ENCODE measurements around the gene PPM1N. TPM values are rescaled to one million over a fixed set of nuclear protein-coding genes. Genes with fewer than 3 reads are reported as not detected.
A peak's percentile ranks its signal among the peaks of the same experiment; 100 is the strongest.

Gene PPM1N
- total RNA-seq, 2 experiments from 2014 or later = 3.3 to 3.5 TPM

- H3K4me3 Mint-ChIP-seq = peak overlapping the region; percentile 96
- peak overlapping the region; percentile 98 for H3K27ac Mint-ChIP-seq
- Histone ChIP-seq H3K36me3 (ENCODE audit: insufficient read depth, low read length) (peaks cover 37% of the 10 kb centered on the region), H3K4me1 (ENCODE audit: insufficient read depth, low read length) (peaks cover 40% of the 10 kb centered on the region), H3K27ac (ENCODE audit: low read depth in 1 of 2, low read length in 2 of 2) (peak overlapping the region; percentile 96 to 99), H3K4me3 (ENCODE audit: low read length) (peak overlapping the region; percentile 94), H3K9me3 (ENCODE audit: control insufficient read depth in 1 of 2, insufficient read depth in 1 of 2, low read length in 2 of 2) (no peaks in the 10 kb centered on the region), H3K27me3 (ENCODE audit: control insufficient read depth in 1 of 2, insufficient read depth in 2 of 2, low read length in 2 of 2) (peaks cover 4 to 6% of the 10 kb centered on the region in 2 experiments)
- ChIA-PET CTCF (interaction anchor here (1.4 to 7.1 kb wide), 3 partner anchors 9 to 31 kb away, joined by 9 to 128 read pairs (median 58); no protein-coding TSS in a partner anchor), POLR2A (interaction anchor here (1.0 to 4.9 kb wide), 7 partner anchors 8 to 378 kb away, joined by 3 to 119 read pairs (median 6); partner anchors contain the start of gene PPP1R37)
- intact Hi-C loops (cut with DNase I, micrococcal nuclease) = loop anchor here in 1 of 2 experiments (1.0 kb wide), 1 partner anchor 8 kb away; no protein-coding TSS in a partner anchor
- TF ChIP-seq CTCF (IDR thresholded peaks at IDR 0.05) = no peak
- peak in 5 of 14 experiments; percentile 17 to 71 (median 57) for DNase-seq
- H3K27me3 Mint-ChIP-seq = peaks cover 36% of the 10 kb centered on the region
- peaks cover 30% of the 10 kb centered on the region for H3K36me3 Mint-ChIP-seq (ENCODE audit: low read depth)
- ATAC-seq (ENCODE audit: poor library complexity) = no peak
- H3K9me3 Mint-ChIP-seq = no peaks in the 10 kb centered on the region
- H3K4me1 Mint-ChIP-seq (ENCODE audit: low read depth) = peaks cover 42% of the 10 kb centered on the region
Measured at GRCh38 chr19:45469945-45470761, 28.1 kb upstream of the PPM1N start.

- no peaks in the 10 kb centered on the region for H3K9me3 Mint-ChIP-seq
- Histone ChIP-seq H3K36me3 (ENCODE audit: insufficient read depth, low read length) (peaks cover 37% of the 10 kb centered on the region), H3K4me1 (ENCODE audit: insufficient read depth, low read length) (peaks cover 40% of the 10 kb centered on the region), H3K4me3 (ENCODE audit: low read length) (peak overlapping the region; percentile 94), H3K9me3 (ENCODE audit: control insufficient read depth in 1 of 2, insufficient read depth in 1 of 2, low read length in 2 of 2) (no peaks in the 10 kb centered on the region), H3K27me3 (ENCODE audit: control insufficient read depth in 1 of 2, insufficient read depth in 2 of 2, low read length in 2 of 2) (peaks cover 4 to 6% of the 10 kb centered on the region in 2 experiments), H3K27ac (ENCODE audit: low read depth in 1 of 2, low read length in 2 of 2) (no peak overlapping the region)
- ChIA-PET POLR2A (no interaction called here), CTCF (interaction anchor here (7.1 kb wide), 1 partner anchor 31 kb away, joined by 128 read pairs; no protein-coding TSS in a partner anchor)
- H3K27me3 Mint-ChIP-seq = peaks cover 36% of the 10 kb centered on the region
- peaks cover 30% of the 10 kb centered on the region for H3K36me3 Mint-ChIP-seq (ENCODE audit: low read depth)
- intact Hi-C loops (cut with DNase I, micrococcal nuclease) = no loop called here
- no peak for ATAC-seq (ENCODE audit: poor library complexity)
- peaks cover 42% of the 10 kb centered on the region for H3K4me1 Mint-ChIP-seq (ENCODE audit: low read depth)
- peak in 1 of 14 experiments; percentile 34 for DNase-seq
- TF ChIP-seq CTCF (IDR thresholded peaks at IDR 0.05) = no peak
- H3K27ac Mint-ChIP-seq = peak overlapping the region; percentile 98
- H3K4me3 Mint-ChIP-seq = peak overlapping the region; percentile 96
Measured at GRCh38 chr19:45470762-45471081, 27.5 kb upstream of the PPM1N start.

- ATAC-seq (ENCODE audit: poor library complexity) = no peak
- H3K27me3 ChIP-seq (ENCODE audit: control insufficient read depth in 1 of 2, insufficient read depth in 2 of 2, low read length in 2 of 2) = peaks cover 4 to 6% of the 10 kb centered on the region in 2 experiments
- peaks cover 37% of the 10 kb centered on the region for H3K36me3 ChIP-seq (ENCODE audit: insufficient read depth, low read length)
- peak overlapping the region; percentile 96 for H3K4me3 Mint-ChIP-seq
- DNase-seq = peak in 2 of 14 experiments; percentile 35 to 58
- no peaks in the 10 kb centered on the region for H3K9me3 Mint-ChIP-seq
- ChIA-PET POLR2A (interaction anchor here (0.8 kb wide), 1 partner anchor 31 kb away, joined by 3 read pairs; no protein-coding TSS in a partner anchor), CTCF (interaction anchor here (7.1 kb wide), 1 partner anchor 32 kb away, joined by 128 read pairs; no protein-coding TSS in a partner anchor)
- intact Hi-C loops (cut with DNase I, micrococcal nuclease) = no loop called here
- H3K27me3 Mint-ChIP-seq = peaks cover 36% of the 10 kb centered on the region
- H3K9me3 ChIP-seq (ENCODE audit: control insufficient read depth in 1 of 2, insufficient read depth in 1 of 2, low read length in 2 of 2) = no peaks in the 10 kb centered on the region
- H3K27ac Mint-ChIP-seq = peak overlapping the region; percentile 98
- no peak overlapping the region for H3K4me3 ChIP-seq (ENCODE audit: low read length)
- H3K27ac ChIP-seq (ENCODE audit: low read depth in 1 of 2, low read length in 2 of 2) = no peak overlapping the region
- H3K4me1 ChIP-seq (ENCODE audit: insufficient read depth, low read length) = peaks cover 45% of the 10 kb centered on the region
- TF ChIP-seq CTCF (IDR thresholded peaks at IDR 0.05) = no peak
- H3K4me1 Mint-ChIP-seq (ENCODE audit: low read depth) = peaks cover 42% of the 10 kb centered on the region
- H3K36me3 Mint-ChIP-seq (ENCODE audit: low read depth) = peaks cover 30% of the 10 kb centered on the region
Measured at GRCh38 chr19:45471111-45471930, 26.9 kb upstream of the PPM1N start.
